AG04450 (cell line): Measurements from ENCODE around the gene GORAB. TPM values are rescaled to one million over a fixed set of nuclear protein-coding genes. Genes with fewer than 3 reads are reported as not detected.

Source experiments
- CTCF ChIA-PET: fragments of 300-600, 350-600 bp; formaldehyde crosslinking; extraction: SDS; loops from one replicate; lab custom pipeline; 2022; ENCODE audit warnings: antibody characterized with exemption, inconsistent platforms; lab: Charles Lee
- POLR2A ChIA-PET: fragments of 350-600 bp; formaldehyde crosslinking; extraction: SDS; loops from one replicate; lab custom pipeline; 2021; ENCODE audit warnings: antibody characterized with exemption, inconsistent platforms; lab: Yijun Ruan, JAX
- DNase-seq: peaks from one replicate; pipeline ENCODE4 v3.0.0-alpha.2; 2011; ENCODE audit warnings: low read depth, low spot score
- H3K27ac ChIP-seq: one replicate; pipeline ENCODE4 v1.5.1; 2012; ENCODE audit warnings: low read depth, low read length, control low read depth
- H3K27me3 ChIP-seq: one replicate; pipeline ENCODE4 v1.6.0; 2012; ENCODE audit warnings: low read length; ENCODE audit not compliant: control insufficient read depth, insufficient read depth
- H3K4me3 ChIP-seq: 2 replicates; pipeline ENCODE4 v1.5.1; 2011; ENCODE audit warnings: mild to moderate bottlenecking, low read depth, low read length, control low read depth
- H3K9me3 ChIP-seq: 2 replicates; pipeline ENCODE4 v1.5.1; 2012; ENCODE audit warnings: low read length; ENCODE audit not compliant: control insufficient read depth, insufficient read depth
- CTCF ChIP-seq: IDR thresholded peaks from 2 replicates; pipeline ENCODE4 v1.5.1; 2011; ENCODE audit warnings: low read depth, low read length, control low read depth, inconsistent platforms
- polyA plus RNA-seq: library from polyadenylated mRNA; depleted of rRNA; stranded (reverse); fragments of >200 nt; gene quantifications from 2 replicates; pipeline ENCODE4 v1.2.3, GENCODE V29; 2011

Gene GORAB
- polyA plus RNA-seq, 1 experiment, result 23.5 TPM

- H3K4me3 ChIP-seq, result no peak overlapping the region
- H3K9me3 ChIP-seq, result no peaks in the 10 kb centered on the region
- CTCF ChIA-PET, result no interaction called here
- no peak for TF ChIP-seq CTCF
- no peak for DNase-seq
- no peak overlapping the region for H3K27ac ChIP-seq
- POLR2A ChIA-PET, result interaction anchor here (0.7 kb wide), 1 partner anchor 468 kb away, joined by 8 read pairs; no protein-coding TSS in a partner anchor
- H3K27me3 ChIP-seq, result no peaks in the 10 kb centered on the region
Observed at GRCh38 chr1:170568197-170568596, 36.2 kb downstream of the GORAB start.

DNA sequence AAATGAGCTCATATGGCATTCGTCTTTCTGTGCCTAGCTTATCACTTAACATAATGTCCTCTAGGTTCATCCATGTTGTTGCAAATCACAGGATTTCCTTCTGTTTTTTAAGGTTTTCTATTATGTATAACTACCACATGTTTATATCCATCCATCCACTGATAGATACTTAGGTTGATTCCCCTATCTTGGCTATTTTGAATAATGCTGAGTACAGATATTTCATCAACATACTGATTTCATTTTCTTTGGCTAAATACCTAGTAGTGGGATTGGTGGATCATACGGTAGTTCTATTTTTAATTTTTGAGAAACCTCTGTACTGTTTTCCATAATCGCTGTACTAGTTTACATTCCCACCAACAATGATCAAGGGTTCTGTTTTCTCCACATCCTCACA is 45.0 kb downstream of the GORAB start:
- POLR2A ChIA-PET, result no interaction called here
- no peaks in the 10 kb centered on the region for H3K27me3 ChIP-seq
- TF ChIP-seq CTCF, result no peak
- DNase-seq, result no peak
- H3K9me3 ChIP-seq, result no peaks in the 10 kb centered on the region
- no peak overlapping the region for H3K4me3 ChIP-seq
- CTCF ChIA-PET, result no interaction called here
- no peak overlapping the region for H3K27ac ChIP-seq

- Histone ChIP-seq H3K4me3 (no peak overlapping the region), H3K27ac (no peak overlapping the region), H3K9me3 (no peaks in the 10 kb centered on the region), H3K27me3 (no peaks in the 10 kb centered on the region)
- ChIA-PET CTCF (interaction anchor here (1.0 kb wide), 1 partner anchor 189 kb away, joined by 3 read pairs; no protein-coding TSS in a partner anchor), POLR2A (no interaction called here)
- TF ChIP-seq CTCF, result no peak
- DNase-seq, result no peak
Observed at GRCh38 chr1:170578359-170578758, 46.4 kb downstream of the GORAB start.

DNA sequence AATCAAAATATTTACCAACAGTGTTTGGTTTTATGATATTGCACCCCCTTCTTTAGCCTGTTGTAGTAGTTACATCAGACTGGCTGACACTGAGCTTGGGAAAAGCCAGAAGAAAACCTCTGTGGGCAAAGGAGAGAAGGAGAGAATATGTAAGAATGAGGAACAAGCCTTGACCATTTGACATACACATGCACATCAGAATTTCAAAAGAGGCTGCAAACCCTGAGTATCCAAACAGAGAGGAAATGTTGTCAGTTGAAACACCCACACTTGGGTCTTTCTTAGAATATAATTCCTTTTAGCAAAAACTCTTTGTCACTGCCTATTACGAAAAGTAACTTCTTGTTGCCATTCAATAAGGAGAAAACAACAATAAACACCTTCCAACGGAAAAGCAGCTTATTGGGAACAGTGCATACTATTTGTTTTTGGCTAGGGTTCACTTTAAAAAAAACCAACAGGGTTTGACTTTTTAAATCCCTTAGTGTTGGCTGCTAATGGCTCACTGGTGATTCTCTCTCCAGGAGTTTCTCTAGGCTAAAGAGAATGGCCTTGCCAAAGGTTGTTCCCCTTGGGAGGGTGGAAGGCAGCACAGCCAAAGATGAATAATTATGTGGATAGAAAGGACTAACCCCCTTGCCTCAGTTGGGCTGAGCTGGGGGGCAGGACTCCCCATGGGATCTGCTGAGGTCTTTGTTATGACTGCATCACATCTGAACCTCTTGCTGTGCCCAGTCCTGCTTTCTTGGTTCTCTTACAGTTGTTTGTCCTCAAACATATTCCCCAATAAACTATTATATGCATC is 48.9 kb downstream of the GORAB start:
- H3K4me3 ChIP-seq, result no peak overlapping the region
- CTCF ChIA-PET, result no interaction called here

More for the DNA sequence above, 48.9 kb downstream of the GORAB start:
- Histone ChIP-seq H3K9me3 (no peaks in the 10 kb centered on the region), H3K27me3 (no peaks in the 10 kb centered on the region), H3K27ac (no peak overlapping the region)
- POLR2A ChIA-PET, result no interaction called here
- TF ChIP-seq CTCF, result no peak
- DNase-seq, result no peak
